A204.1 (cell line): Measurements from ENCODE around the gene AIPL1.
A peak's percentile ranks its signal among the peaks of the same experiment; 100 is the strongest.

Source experiments
- FAIRE-seq: peaks from 2 replicates; lab custom pipeline; 2012; peaks lifted over from hg19 to GRCh38; lab: Jason Lieb, UNC

The AIPL1 gene

DNA sequence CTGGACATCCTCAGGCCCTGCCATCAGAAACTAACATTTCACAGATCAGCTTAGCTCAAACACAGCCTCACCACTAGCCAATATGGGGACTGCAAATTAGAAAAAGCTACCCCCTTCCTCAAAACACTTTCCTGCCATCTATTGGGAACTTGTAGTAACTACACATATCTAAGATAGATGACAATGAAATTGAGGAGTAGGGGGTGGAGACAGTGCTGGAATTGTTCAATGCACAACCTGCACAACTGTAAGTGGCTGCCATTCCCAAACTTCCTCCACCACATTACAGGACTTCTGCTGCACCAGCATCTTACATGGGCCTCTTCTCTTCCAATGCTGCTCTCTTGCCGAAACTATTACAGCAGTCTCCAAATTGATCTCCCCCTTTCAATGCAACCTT, 21.9 kb downstream of the AIPL1 start:
- peak; percentile 82 for FAIRE-seq

DNA sequence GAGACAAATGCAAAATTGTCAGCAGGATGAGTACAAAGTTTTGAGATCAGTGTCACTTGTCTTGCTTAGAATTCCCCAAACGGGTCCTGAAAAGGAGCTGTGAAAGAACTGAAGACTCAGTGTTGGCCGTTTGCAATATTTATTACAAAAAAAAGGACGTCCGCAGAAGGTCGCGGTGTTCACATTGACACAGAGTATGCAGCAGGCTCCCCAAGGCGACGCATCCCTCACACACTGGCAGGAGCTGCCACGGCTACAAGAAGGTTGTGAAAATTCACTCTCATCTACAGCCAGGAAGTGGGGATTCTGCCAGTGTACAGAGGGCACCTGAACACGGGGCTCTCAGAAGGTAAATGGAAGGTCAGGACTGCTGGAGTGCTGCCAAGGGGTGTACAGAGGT, 26.2 kb downstream of the AIPL1 start:
- FAIRE-seq: no peak

DNA sequence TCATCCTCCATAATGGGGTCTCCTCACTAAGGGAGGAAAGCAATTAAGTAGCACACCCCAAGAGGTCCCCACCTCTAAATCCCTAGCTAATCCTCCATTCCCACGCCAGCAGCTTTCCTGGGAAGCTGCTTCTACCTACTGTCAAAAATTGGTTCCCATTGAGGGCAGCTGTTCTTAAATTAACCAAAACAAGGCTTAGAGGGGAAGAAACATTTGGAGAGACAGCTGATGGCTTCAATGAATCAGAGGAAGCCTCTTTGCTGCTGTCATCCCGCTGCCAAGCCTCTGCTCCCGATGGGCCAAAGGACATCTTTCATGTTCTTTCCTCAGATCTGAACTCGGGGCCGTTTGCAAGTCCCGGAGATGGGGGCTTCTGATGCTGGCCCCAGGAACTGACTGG, 26.6 kb downstream of the AIPL1 start:
- no peak for FAIRE-seq

DNA sequence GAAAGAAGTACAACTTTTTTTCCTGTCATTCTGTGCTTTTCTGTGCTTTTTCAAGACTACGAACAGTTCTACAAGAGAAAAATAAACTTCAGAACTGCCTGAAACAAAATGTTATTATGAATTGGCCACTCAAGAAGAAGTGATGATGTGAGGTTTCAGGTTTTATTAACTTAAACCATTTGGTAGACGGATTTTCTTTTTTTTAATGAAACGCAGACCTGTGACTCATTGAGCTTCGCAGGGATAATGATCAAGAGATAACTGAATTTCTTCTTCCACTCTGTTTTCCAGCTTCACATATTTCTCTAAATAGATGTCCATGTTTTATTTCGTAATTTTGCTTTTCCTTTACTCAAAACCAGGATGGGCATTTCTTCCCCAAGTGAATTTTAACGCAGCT, 32.7 kb downstream of the AIPL1 start:
- FAIRE-seq: no peak

DNA sequence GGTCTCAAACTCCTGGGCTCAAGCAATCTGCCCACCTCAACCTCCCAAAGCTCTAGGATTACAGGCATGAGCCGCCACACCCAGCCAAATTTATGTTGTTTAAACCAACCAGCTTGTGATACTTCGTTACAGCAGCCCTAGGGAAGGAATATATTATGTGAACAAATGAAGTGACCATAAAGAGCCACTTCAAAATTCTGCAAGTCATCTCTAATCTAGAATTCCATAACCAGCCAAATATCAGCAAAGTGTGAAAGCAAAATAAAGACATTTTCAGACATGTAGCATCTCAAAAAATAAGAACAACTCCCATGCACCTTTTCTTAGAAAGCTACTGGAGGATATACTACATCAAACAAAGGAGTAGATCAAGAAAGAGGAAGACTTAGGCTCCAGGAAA, 36.0 kb downstream of the AIPL1 start:
- FAIRE-seq: no peak

DNA sequence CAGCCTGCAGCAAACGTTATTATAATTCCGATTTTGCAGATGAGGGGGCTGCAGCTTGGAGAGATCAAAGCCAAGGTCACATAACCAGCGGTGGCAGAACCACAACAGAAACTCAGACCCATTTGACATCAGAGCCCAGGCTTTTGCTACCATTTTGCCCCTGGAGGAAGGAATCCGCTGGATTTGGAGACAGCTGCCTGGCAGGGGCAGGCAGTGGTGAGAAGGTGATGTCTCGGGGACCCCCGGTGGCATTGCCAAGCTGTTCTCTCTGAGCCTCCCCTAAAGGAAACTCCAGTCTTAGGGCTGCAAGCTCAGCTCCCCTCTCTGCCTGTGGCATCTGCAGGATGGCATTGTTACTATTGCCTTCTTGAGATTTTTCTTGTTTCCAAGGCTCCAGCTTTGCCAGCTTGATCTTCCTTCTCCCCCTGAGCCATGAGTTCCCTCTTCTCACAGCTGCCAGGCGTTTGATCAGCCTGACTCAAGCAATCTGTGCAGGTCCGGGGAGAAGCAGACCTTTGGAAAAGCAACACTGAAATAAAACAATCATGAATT, 40.8 kb downstream of the AIPL1 start:
- FAIRE-seq: no peak

DNA sequence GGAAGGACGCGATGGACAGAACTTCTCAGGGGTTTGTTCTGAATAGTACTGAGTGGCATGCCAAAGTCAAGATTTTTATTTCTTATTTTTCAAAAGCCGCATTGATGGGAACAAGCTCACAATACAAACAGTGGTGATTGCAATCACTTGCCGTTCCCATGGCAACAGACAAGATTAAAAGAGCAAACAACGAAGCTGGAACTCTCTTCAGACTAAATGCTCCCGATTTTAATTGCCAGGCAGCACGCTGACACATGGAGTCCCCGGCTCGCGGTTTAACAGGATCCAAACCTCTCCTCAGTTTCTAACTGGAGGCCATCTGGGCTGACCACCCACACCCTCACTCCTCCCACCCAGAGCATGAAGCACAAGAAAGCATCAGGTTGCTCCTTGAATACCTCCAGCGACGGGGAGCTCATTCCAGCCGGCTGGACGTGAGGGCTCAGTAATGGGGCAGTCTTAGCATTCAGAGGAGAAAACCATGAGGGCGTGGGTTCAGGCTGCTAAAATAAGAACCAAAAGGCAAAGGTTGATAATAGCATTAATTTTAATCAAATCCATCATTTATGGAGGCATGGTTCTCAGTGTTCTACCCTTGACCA, 41.5 kb downstream of the AIPL1 start:
- no peak for FAIRE-seq

DNA sequence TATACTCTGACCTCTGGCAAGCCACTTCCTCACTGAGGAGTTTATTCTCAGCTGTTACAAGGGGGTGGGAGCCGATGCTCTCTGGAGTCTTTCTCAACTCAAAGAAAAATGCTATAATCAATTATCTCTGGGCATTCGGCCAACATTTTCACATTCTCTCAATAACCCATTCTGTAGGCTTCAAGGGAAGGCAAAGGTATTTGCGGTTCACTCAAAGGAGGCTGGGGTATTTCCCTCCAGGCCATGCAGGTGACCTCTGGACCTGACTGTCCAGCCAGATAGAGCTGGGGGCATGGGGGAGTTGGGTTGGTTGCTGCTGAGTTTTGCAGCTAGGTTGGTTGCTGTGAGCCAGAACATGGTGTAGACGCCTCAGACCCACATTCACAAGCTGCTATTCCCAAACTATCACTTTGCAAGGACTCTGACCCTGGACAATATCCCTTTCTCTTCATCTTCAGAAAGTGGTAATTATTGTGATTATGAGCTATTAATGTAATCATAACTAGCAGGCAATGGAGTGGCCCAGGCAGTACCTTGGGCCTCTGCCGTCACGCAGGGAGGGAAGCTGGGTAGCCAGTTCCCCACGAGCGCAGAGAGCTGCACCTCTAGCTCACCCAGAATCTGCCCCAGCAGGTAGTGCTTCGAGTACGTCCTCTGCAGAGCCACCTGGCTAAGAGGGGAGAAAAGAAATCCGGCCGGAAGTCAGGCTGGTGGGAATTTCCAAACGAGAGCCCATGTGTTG, 42.1 kb downstream of the AIPL1 start:
- no peak for FAIRE-seq

DNA sequence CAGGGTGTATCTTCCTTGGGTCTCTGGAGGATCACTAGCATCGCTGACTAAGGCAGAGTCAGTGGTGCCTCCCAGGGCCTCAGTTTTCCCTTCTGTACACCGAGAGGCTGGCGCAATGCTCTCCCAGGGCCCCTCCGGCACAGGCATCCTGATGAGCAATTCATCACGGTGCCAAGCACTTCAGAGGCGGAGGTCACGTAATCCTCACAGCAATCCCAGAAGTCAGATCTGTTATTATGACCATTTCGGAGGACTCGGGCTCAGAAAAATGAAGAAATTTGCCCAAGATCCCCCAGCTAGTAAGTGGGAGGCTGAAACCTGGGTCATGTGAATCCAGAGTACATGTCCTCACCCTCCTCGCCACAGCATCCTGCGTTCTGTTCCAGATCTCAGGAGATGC, 46.5 kb downstream of the AIPL1 start:
- no peak for FAIRE-seq

DNA sequence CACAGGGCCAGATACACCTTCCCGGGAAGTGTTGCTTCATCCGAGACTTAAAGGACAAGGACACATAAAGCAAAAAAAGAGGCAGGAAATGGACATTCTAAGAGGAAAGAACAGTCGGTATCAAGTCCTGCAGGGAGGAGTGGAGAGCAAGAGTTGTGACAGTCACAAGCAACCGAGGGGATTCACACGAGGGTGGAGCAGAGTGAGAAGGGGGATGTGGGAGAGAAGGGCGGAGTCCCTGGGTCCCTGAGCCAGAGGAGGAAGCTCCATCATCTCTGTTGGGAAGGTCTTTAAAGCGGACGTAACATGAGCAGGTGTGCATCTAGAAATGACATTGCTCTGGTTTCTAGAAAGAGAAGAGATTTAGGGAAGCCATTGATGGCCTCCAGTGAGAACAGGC, 47.1 kb downstream of the AIPL1 start:
- no peak for FAIRE-seq

DNA sequence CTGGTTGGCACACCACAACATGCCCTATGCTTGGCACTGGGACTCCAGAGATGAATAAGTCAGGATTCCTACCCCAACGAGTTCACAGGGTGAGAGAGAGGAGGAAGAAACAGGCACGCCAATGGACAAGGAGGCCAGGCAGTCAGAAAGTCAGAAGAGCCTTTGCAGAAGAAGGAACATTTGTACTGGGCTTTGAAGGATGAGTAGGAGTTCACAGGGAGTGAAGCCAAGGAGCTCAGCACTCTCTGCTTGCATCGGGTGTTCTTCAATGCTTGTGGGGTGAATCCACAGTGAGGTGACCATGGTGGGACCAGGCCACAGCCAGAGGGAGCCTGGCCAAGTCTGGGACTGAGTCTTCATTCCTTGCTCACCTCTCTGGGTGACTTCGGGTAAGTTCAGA, 47.5 kb downstream of the AIPL1 start:
- no peak for FAIRE-seq

DNA sequence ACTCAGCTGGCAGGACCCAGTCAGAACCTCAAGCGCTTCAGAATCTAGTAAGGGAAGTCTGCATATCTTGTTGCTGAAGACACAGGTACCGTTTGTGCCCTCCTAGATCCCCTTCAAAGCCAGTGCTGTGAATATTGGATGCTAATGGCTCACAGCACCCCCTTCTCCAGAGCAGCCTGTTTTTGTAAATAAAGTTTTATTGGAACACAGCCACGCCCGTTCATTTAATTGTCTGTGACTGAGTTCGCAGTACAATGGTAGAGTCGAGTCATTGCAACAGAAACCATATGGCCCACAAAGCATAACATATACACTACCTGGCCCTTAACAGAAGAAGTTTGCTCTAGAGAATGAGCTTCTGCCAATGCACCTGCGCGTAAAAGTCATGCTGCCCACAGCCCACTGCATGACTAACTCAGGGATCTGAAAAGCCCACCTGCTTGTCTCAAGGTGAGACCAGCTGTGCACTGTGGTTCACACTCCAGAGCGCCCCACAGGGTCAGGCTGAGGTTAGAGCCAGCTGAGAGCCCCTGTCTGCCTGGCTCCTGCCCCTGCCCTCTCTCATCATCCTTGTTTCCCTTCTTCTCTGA, 48.8 kb downstream of the AIPL1 start:
- no peak for FAIRE-seq

DNA sequence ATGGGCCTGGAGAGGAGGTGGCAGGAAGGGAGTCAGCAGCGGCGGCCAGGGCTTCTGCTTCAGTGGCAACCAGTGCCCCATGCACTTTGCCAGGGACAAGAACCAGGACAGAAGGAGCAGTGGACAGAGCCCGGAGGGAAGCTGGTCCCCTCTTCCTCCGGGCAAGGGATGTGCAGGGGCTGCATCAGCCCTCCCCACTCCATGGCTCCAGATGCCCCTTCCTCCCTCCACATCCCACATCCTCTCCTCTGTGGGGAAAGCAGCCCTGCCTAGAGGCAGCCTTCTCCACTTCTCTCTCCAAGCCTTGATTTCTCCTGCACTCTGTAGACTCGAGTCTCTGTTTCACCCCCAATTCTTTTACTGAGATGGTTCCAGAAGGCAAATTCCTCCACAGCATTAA, 50.4 kb downstream of the AIPL1 start:
- FAIRE-seq: no peak

DNA sequence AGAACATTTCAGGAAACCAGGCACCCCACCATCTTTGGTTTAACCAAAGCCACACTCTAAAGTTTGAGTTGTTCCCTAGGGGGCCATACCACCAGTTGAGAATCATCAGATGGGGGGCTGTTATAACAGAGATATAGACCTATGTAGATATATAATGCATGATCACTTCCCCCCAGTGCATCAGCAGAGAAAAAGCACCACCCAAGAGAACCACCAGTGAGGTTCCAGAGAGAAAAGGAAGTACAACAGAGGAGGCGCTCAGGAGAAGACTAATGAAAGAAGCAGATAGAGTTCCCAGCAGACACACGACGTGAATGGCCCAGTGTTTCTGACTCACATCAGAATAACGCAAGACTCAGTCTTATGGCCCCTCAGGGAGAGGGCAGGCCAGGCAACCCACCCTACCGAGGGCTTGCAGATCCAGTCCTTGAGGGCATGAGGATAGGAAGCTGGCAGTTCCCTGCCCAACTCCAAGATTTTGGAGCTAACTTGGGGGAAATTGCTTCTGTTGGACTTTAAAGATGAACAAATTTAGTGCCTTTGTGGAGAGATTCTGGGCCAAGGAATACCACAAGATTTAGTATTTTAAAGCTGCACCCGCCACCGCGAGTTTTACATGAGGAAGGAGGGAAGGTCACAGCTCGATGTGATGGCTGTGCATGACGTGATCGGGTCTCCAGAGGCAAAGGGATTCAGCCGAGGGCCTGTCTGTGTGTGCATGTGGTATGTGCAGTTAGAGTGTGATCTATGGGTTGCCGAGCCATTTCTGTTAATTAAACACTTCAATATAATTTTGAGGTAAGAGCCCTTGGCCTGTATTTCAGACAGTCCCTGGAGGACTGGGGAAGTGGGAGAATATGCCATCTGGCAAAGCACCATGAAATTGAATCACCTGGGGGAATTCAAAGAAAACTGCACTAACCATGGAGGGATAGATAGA, 53.1 kb downstream of the AIPL1 start:
- FAIRE-seq: no peak

DNA sequence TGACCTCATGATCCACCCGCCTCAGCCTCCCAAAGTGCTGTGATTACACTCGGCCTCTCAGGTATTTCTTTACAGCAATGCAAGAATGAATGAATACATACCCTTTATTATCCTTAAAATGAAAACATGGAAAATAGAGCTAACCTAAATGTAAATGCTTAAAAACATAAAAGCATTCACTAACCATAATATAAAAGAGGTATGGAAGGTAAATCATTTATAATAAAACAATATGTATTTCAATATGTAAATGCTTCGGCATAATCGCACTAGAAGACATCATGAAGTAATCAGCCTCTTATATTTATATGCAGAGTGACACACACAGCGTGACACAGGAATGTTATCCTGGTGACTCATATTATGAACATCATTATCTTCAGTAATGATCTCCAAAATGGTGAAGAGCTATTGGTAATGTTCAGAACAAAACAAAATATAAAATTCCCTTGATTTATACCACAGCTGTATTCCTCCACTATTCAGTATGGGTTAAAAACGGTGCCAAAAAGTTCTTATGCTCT, 53.9 kb downstream of the AIPL1 start:
- FAIRE-seq: no peak

DNA sequence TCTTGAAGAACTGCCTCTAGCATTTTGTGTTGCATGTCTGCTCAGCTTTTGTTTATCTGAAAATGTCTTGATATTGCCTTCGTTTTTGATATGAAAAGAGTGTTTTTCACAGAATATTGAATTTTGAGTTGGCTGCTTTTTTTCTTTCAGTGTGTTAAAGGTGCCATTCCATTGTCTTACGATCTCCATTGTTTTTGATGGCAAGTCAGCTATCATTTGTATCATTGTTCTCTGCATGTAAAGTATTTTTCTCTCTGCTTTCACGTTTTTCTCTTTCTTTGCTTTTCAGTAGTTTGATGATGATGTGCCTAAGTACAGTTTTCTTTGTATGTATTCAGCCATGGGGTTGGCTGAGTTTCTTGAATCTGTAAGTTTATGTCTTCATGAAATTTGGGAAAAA, 57.0 kb downstream of the AIPL1 start:
- FAIRE-seq: no peak

DNA sequence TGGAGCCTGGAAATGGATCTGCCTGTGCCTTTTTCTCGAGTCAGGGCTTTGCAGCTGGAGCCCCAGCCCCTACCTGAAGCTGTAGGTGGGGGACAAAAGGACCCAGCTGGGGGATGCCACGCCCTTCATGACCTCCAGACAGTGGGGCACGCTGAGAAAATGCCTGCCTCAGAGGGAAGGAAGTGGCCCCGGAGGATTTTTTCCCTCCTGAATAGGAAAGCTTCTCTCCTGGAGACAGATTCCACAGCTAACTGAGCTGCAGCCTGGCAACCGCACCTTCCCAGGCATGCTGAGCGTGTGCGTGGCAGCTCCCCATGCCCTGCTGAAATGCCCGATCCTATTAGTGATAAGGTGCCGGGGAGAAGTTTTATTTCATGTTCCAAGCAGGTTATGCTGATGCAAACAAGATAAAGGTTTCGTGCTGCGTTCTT, 58.0 kb downstream of the AIPL1 start:
- no peak for FAIRE-seq

DNA sequence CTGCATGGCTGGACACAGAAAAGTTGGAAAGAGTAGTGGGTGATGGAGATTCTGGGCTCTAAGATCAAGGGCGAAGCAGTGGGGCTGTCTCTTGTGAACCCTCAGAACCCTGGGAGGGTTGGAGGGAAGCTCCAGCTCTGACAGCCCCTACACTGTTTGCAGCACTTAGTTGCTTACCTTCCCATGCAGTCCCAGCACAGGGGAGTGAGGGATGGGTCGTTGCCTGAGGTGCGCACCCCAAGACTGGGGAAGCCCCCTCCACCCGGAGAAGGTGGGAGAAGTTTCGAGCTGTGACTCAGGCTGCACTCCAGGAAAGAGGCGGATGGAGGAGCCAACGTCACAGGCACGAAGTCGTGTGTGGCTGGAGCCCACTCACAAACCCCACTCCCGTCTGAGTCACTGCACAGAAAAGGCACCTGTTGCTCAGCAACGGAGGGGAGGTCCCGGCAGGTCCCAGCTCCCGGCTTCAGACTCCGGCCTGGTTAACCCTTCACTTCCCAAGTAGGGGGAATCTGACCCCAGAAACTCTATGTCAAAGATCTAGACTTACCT, 60.1 kb downstream of the AIPL1 start:
- no peak for FAIRE-seq

DNA sequence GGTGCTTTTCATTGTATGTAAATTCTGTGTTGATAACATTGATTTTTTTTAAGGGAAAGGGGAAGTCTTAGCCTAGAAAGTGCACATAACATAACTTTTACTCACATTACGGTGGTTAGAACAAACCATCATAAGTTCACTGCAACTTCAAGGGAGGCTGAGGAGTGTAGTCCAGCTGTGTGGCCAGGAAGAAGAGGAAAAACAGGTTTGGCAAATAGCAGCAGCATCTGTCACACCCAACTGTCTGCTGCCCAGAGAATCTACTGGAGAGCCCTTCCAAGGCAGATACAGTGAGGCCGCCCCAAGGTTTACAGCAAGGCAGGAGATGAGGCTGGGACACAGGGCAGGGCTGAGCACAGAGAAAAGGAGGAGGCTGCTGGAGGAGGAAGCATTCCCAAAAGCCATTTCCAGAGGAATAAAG, 60.6 kb downstream of the AIPL1 start:
- no peak for FAIRE-seq
